ENCODE measurements around the gene CDH7.

DNA sequence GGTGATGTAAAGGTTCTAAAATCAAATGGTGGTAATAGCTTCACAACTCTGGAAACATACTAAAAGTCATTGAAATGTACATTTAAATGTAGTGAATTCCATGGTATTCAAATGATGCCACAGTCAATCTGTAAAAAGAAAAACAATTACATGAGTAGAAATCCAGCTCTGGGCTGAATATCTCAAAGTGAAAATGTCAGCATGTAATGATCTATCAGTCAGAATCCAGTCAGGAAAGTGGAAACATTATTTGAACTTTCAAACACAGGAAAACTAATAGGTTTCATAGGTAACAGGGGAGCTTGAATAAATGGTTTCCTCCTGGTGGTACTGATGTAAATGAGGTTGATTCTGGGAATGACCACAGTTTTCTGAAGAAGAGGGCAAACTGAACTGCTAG lies 186.4 kb downstream of the CDH7 start:
- TF ChIP-seq EZH2 (IDR thresholded peaks at IDR 0.05): no peak
- no peak for TF ChIP-seq CTCF (IDR thresholded peaks at IDR 0.05)
- no peak for TF ChIP-seq EZH2phosphoT487 (IDR thresholded peaks at IDR 0.05)
